IMR-90 (cell line): ENCODE data around the gene CHRNB1. TPM values are rescaled to one million over a fixed set of nuclear protein-coding genes. Genes with fewer than 3 reads are reported as not detected.

Experiments
- ATAC-seq: fragments of 200-7000 bp; cut with Tn5 transposase; 2 replicates; pipeline ENCODE4 v1.9.1; 2020; ENCODE audit warnings: low read depth, mild to moderate bottlenecking, moderate library complexity
- BruUV-seq: library from RNA; stranded (reverse); fragments of 400-500 nt; replicated peaks from 2 replicates; lab custom pipeline; 2021; lab: Mats Ljungman, UMichigan
- CTCF ChIA-PET: fragments of 300-600 bp; formaldehyde crosslinking; extraction: SDS; loops from one replicate; lab custom pipeline; 2021; ENCODE audit warnings: antibody characterized with exemption; lab: Yijun Ruan, JAX
- POLR2A ChIA-PET: fragments of 300-600 bp; sonication (Branson Sonifier 250); formaldehyde crosslinking; loops from one replicate; lab custom pipeline; 2022; ENCODE audit warnings: antibody characterized with exemption; ENCODE audit not compliant: unreplicated experiment; lab: Charles Lee
- DNase-seq: peaks from one replicate; pipeline ENCODE4 v3.0.0; 2013
- H2AFZ ChIP-seq: replicated peaks from 2 replicates; pipeline ENCODE3; 2013; ENCODE audit warnings: low read length, mild to moderate bottlenecking; ENCODE audit not compliant: poor library complexity
- H2AK5ac ChIP-seq: 2 replicates; pipeline ENCODE4 v1.6.1; 2013; ENCODE audit warnings: low read depth, low read length, inconsistent platforms
- H2AK9ac ChIP-seq: replicated peaks from 2 replicates; pipeline ENCODE3; 2013; ENCODE audit warnings: mild to moderate bottlenecking, low read depth, low read length, moderate library complexity; ENCODE audit not compliant: poor library complexity
- H2BK120ac ChIP-seq: 2 replicates; pipeline ENCODE4 v1.6.1; 2013; ENCODE audit warnings: low read depth, low read length, inconsistent platforms
- H2BK15ac ChIP-seq: 3 replicates; pipeline ENCODE4 v1.6.1; 2013; ENCODE audit warnings: low read depth, low read length, inconsistent platforms
- H2BK20ac ChIP-seq: 2 replicates; pipeline ENCODE4 v1.6.1; 2013; ENCODE audit warnings: low read depth, mild to moderate bottlenecking, inconsistent platforms, low read length, moderate library complexity
- H2BK5ac ChIP-seq: 2 replicates; pipeline ENCODE4 v1.6.1; 2013; ENCODE audit warnings: mild to moderate bottlenecking, low read depth, low read length, inconsistent platforms; ENCODE audit not compliant: poor library complexity, severe bottlenecking
- H3K14ac ChIP-seq: replicated peaks from 2 replicates; pipeline ENCODE4 v1.6.1; 2013; ENCODE audit warnings: low read depth, low read length, inconsistent platforms
- H3K18ac ChIP-seq: 2 replicates; pipeline ENCODE4 v1.6.1; 2013; ENCODE audit warnings: low read depth, low read length, control low read depth
- H3K23ac ChIP-seq: 2 replicates; pipeline ENCODE4 v1.6.1; 2013; ENCODE audit warnings: low read depth, low read length, inconsistent platforms
- H3K27ac ChIP-seq: 2 replicates; pipeline ENCODE4 v1.5.1; 2013; ENCODE audit warnings: mild to moderate bottlenecking, control low read depth, low read length; ENCODE audit not compliant: insufficient read depth
- H3K27me3 ChIP-seq: 2 replicates; pipeline ENCODE4 v1.6.1; 2013; ENCODE audit warnings: low read length; ENCODE audit not compliant: control insufficient read depth, insufficient read depth
- H3K36me3 ChIP-seq: 2 replicates; pipeline ENCODE4 v1.6.1; 2013; ENCODE audit warnings: low read length, mixed read lengths; ENCODE audit not compliant: control insufficient read depth, insufficient read depth
- H3K4ac ChIP-seq: 2 replicates; pipeline ENCODE4 v1.6.1; 2013; ENCODE audit warnings: low read depth, low read length, inconsistent platforms
- H3K4me1 ChIP-seq: 2 replicates; pipeline ENCODE4 v1.6.1; 2013; ENCODE audit warnings: low read length, mixed read lengths; ENCODE audit not compliant: control insufficient read depth, insufficient read depth
- H3K4me2 ChIP-seq: 2 replicates; pipeline ENCODE4 v1.6.1; 2013; ENCODE audit warnings: low read depth, mild to moderate bottlenecking, control low read depth, low read length, moderate library complexity
- H3K4me3 ChIP-seq: 2 replicates; pipeline ENCODE4 v1.5.1; 2013; ENCODE audit warnings: low read depth, mild to moderate bottlenecking, control low read depth, low read length, moderate library complexity; ENCODE audit not compliant: insufficient read depth
- H3K56ac ChIP-seq: 2 replicates; pipeline ENCODE4 v1.6.1; 2013; ENCODE audit warnings: low read length, inconsistent platforms; ENCODE audit not compliant: insufficient read depth; ENCODE audit errors: extremely low read depth
- H3K79me1 ChIP-seq, 2 experiments: 2 replicates each; pipeline ENCODE4 v1.6.1; 2013; ENCODE audit warnings: low read length in 2 of 2, inconsistent platforms in 1 of 2, low read depth in 1 of 2
- H3K9ac ChIP-seq: 2 replicates; pipeline ENCODE4 v1.6.1; 2013; ENCODE audit warnings: low read depth, low read length, control low read depth
- H3K9me1 ChIP-seq: 2 replicates; pipeline ENCODE4 v1.6.1; 2013; ENCODE audit warnings: low read length, inconsistent platforms; ENCODE audit not compliant: insufficient read depth
- H3K9me3 ChIP-seq: 2 replicates; pipeline ENCODE4 v1.6.1; 2013; ENCODE audit warnings: low read length; ENCODE audit not compliant: control insufficient read depth, insufficient read depth
- H4K20me1 ChIP-seq: 2 replicates; pipeline ENCODE4 v1.6.1; 2013; ENCODE audit warnings: low read length, inconsistent platforms; ENCODE audit not compliant: insufficient read depth
- H4K5ac ChIP-seq: 2 replicates; pipeline ENCODE4 v1.6.1; 2013; ENCODE audit warnings: mild to moderate bottlenecking, low read depth, low read length, control low read depth
- H4K8ac ChIP-seq, 2 experiments: 2 replicates each; pipeline ENCODE4 v1.6.1; 2013; ENCODE audit warnings: low read depth in 2 of 2, low read length in 2 of 2, control low read depth in 1 of 2, inconsistent platforms in 1 of 2
- H4K91ac ChIP-seq: 2 replicates; pipeline ENCODE4 v1.6.1; 2013; ENCODE audit warnings: low read depth, low read length, inconsistent platforms; ENCODE audit not compliant: insufficient read depth
- BHLHE40 ChIP-seq: fragments of 150-350 bp; IDR thresholded peaks from 2 replicates; pipeline ENCODE4 v1.6.1; 2016; ENCODE audit warnings: mild to moderate bottlenecking, low read depth, low read length
- CEBPB ChIP-seq: IDR thresholded peaks from 2 replicates; pipeline ENCODE4 v1.6.1; 2012; ENCODE audit warnings: low read depth, low read length, improper control_type of control experiment
- CTCF ChIP-seq: conservative IDR thresholded peaks from 2 replicates; pipeline ENCODE4 v1.5.1; 2012; ENCODE audit warnings: mild to moderate bottlenecking, low read depth, low read length, improper control_type of control experiment
- MXI1 ChIP-seq: IDR thresholded peaks from 2 replicates; pipeline ENCODE4 v1.6.1; 2012; ENCODE audit warnings: low read depth, mild to moderate bottlenecking, low read length, moderate library complexity, borderline replicate concordance
- NFE2L2 ChIP-seq: fragments of 150-350 bp; IDR thresholded peaks from 2 replicates; pipeline ENCODE4 v1.6.1; 2016; ENCODE audit warnings: low read depth, mild to moderate bottlenecking, low read length
- POLR2A ChIP-seq: IDR thresholded peaks from 2 replicates; pipeline ENCODE4 v1.6.1; 2012; ENCODE audit warnings: mild to moderate bottlenecking, low read depth, low read length
- RFX5 ChIP-seq: IDR thresholded peaks from 2 replicates; pipeline ENCODE4 v1.8.0; 2012; ENCODE audit warnings: low read depth, mild to moderate bottlenecking, low read length, moderate library complexity
- SMC3 ChIP-seq: fragments of 150-350 bp; IDR thresholded peaks from 2 replicates; pipeline ENCODE4 v1.6.1; 2016; ENCODE audit warnings: low read depth, mild to moderate bottlenecking, antibody characterized with exemption, low read length, moderate library complexity
- WGBS, 2 experiments: methylation state at CpG; one replicate each; pipeline versions ENCODE4 v1.1.5 to v1.1.7; 2013; ENCODE audit warnings: missing lambda C conversion rate in 2 of 2; ENCODE audit not compliant: insufficient read length in 1 of 2; ENCODE audit errors: extremely low coverage in 2 of 2; 5-methylcytosine and 5-hydroxymethylcytosine counted together
- dilution Hi-C: fragments of 300-500 bp; cut with HindIII; formaldehyde crosslinking; loops from one replicate; pipeline ENCODE4 v1.14.3; 2018; ENCODE audit warnings: low sequenced_read_pairs; ENCODE audit not compliant: unreplicated experiment
- in situ Hi-C: fragments of 300-500 bp; cut with MboI; formaldehyde crosslinking; loops from 3 replicates; pipeline ENCODE4 v1.14.3; 2019; ENCODE audit warnings: low sequenced_read_pairs, inconsistent platforms, mixed read lengths
- intact Hi-C: fragments of 100-400 bp; cut with micrococcal nuclease; formaldehyde crosslinking; loops from 2 replicates; pipeline ENCODE4 v1.10.0; 2022
- polyA plus RNA-seq, 3 experiments: library from polyadenylated mRNA; depleted of rRNA; stranded (reverse); fragments of >200 nt; gene quantifications; 2 replicates each; pipeline ENCODE4 v1.2.3, GENCODE V29; 2012; ENCODE audit warnings: low replicate concordance in 1 of 3
- total RNA-seq: library from RNA; depleted of rRNA; stranded (reverse); fragments of >200 nt; gene quantifications from 2 replicates; pipeline ENCODE4 v1.2.3, GENCODE V29; 2012
- TF ChIP-seq, protein P1 (sequence below): fragments of 150-350 bp; IDR thresholded peaks from 2 replicates; pipeline ENCODE4 v1.6.1; 2017; ENCODE audit warnings: mild to moderate bottlenecking, antibody characterized with exemption, low read length, low read depth
- TF ChIP-seq, protein P2 (sequence below): fragments of 150-350 bp; IDR thresholded peaks from 2 replicates; pipeline ENCODE4 v1.6.1; 2016; ENCODE audit warnings: low read depth, mild to moderate bottlenecking, low read length, moderate library complexity, borderline replicate concordance

Gene CHRNB1
- total and polyA plus RNA-seq, 2 of the 4 experiments (the other 2 are of a cell fraction), result 4.3 to 6.0 TPM

- no peak overlapping the region for H3K4me2 ChIP-seq
- no peak overlapping the region for H3K27ac ChIP-seq
- H3K79me1 ChIP-seq, result no peaks in the 10 kb centered on the region
- H3K27me3 ChIP-seq, result peaks cover 2% of the 10 kb centered on the region; the same call in 1 of the 2 replicates
- no peaks in the 10 kb centered on the region for H3K9me3 ChIP-seq
- no peak overlapping the region for H4K8ac ChIP-seq
- no peaks in the 10 kb centered on the region for H3K36me3 ChIP-seq
- no peak overlapping the region for H2BK5ac ChIP-seq
- DNase-seq (no peak), ATAC-seq (no peak)
- H3K23ac ChIP-seq, result no peak overlapping the region
- no peak overlapping the region for H4K5ac ChIP-seq
- H3K4me1 ChIP-seq, result no peaks in the 10 kb centered on the region
- H2AK9ac ChIP-seq, result no peak overlapping the region
- no peaks in the 10 kb centered on the region for H4K20me1 ChIP-seq
- H4K91ac ChIP-seq, result no peak overlapping the region
- H3K4ac ChIP-seq, result no peak overlapping the region
- H3K14ac ChIP-seq, result no peak overlapping the region
- no TSS peak for BruUV-seq
- intact Hi-C loops (no loop called here), dilution Hi-C loops (no loop called here), in situ Hi-C loops (no loop called here)
- 0 out of 2 replicates have a peak, but pooled peaks cover 3% of the 10 kb centered on the region for H3K9me1 ChIP-seq
- H2AFZ ChIP-seq, result no peak overlapping the region
- no CpG with 5 or more reads among the region's 8 CpGs for WGBS, 2 experiments
- CTCF ChIA-PET, result interaction anchor here (1.0 kb wide), 1 partner anchor 11 kb away, joined by 4 read pairs; no protein-coding TSS in a partner anchor
- TF ChIP-seq BHLHE40 (no peak), MXI1 (no peak), SMC3 (no peak), POLR2A (no peak), CTCF (no peak), NFE2L2 (no peak), RFX5 (no peak), CEBPB (no peak)
- TF ChIP-seq, protein P1, sequence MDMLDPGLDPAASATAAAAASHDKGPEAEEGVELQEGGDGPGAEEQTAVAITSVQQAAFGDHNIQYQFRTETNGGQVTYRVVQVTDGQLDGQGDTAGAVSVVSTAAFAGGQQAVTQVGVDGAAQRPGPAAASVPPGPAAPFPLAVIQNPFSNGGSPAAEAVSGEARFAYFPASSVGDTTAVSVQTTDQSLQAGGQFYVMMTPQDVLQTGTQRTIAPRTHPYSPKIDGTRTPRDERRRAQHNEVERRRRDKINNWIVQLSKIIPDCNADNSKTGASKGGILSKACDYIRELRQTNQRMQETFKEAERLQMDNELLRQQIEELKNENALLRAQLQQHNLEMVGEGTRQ, result no peak
- TF ChIP-seq, protein P2, sequence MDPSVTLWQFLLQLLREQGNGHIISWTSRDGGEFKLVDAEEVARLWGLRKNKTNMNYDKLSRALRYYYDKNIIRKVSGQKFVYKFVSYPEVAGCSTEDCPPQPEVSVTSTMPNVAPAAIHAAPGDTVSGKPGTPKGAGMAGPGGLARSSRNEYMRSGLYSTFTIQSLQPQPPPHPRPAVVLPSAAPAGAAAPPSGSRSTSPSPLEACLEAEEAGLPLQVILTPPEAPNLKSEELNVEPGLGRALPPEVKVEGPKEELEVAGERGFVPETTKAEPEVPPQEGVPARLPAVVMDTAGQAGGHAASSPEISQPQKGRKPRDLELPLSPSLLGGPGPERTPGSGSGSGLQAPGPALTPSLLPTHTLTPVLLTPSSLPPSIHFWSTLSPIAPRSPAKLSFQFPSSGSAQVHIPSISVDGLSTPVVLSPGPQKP, result no peak
- no peak overlapping the region for H3K4me3 ChIP-seq
- no peak overlapping the region for H2BK15ac ChIP-seq
- no peak overlapping the region for H3K9ac ChIP-seq
- no peak overlapping the region for H2BK20ac ChIP-seq
- H3K56ac ChIP-seq, result no peak overlapping the region
- POLR2A ChIA-PET, result interaction anchor here (0.6 kb wide), 1 partner anchor 74 kb away, joined by 3 read pairs; no protein-coding TSS in a partner anchor
- no peak overlapping the region for H3K18ac ChIP-seq
- H2BK120ac ChIP-seq, result no peak overlapping the region
- H2AK5ac ChIP-seq, result no peak overlapping the region
These were observed 19.1 kb upstream of the CHRNB1 start for GRCh38 chr17:7425756-7426155.
